ENCODE measurements around the gene RDM1.

DNA sequence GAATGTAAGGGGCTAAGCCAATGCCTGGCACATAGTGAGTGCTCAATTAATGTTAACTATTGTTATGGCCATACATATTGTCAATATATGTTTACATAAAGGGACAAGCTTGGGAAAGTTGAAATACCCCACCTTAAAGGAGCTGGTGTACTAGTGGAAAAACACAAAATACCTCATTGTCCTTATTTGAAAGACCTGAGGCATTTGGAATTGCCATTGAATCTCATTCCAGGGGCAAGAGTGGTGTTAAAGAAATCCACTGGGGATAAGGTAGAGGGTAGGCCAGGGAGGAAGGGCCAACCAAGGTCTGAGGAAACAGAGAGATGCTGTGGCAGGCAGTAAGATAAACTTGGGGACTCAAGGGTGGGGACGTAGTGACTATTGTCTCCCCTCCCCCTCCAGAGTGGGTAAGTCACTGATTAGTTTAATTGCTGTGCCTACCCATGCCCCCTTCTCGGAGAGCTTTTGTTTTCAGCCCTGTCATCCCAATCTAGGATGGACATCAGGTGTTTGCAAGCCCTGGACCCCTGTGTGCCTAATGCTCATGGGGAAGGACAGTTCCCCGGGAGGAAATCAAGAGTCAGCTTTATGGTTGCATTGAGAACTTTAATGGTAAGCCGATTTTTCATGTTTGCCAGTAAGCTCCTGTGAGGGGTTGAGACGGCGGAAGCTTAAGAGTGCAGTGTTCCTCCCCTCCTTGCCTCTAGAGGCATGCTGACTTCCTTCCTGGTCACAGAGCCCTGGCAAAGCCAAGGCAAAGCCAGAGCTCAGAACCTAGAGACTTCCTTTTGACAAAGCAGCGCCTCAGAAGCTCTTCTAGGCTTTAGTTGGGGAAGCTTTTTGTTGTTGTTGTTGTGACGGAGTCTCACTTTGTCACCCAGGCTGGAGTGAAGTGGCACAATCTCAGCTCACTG lies 59.4 kb downstream of the RDM1 start:
- TF ChIP-seq CTCF (IDR thresholded peaks at IDR 0.05) (no peak), EP300 (IDR thresholded peaks at IDR 0.05) (no peak), POLR2A (IDR thresholded peaks at IDR 0.05) (no peak), POLR2AphosphoS5 (IDR thresholded peaks at IDR 0.05) (no peak)

Data from suprapubic skin (tissue), 4 donors.